ENCODE data around the gene NOTUM.

DNA sequence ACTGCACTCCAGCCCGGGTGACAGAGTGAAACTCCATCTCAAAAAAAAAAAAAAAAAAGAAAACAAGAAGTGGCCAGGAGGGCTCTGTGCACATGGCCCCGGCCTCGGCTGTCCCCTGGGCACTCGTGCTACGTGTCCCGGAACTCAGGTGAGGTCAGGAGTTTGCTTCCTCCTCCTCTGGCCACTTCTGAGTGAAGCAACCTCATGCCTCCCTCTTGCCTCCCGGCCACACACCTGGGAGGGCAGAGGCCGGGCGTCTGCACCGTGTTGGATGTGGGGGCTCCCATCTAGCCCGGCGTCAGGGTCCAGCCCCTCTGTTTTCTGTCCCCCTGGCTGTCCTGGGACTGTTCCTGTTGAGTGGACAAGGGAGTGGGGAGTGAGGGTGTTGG is 38.6 kb upstream of the NOTUM start:
- TF ChIP-seq POLR2A (IDR thresholded peaks at IDR 0.05): no peak
- TF ChIP-seq, protein P1, sequence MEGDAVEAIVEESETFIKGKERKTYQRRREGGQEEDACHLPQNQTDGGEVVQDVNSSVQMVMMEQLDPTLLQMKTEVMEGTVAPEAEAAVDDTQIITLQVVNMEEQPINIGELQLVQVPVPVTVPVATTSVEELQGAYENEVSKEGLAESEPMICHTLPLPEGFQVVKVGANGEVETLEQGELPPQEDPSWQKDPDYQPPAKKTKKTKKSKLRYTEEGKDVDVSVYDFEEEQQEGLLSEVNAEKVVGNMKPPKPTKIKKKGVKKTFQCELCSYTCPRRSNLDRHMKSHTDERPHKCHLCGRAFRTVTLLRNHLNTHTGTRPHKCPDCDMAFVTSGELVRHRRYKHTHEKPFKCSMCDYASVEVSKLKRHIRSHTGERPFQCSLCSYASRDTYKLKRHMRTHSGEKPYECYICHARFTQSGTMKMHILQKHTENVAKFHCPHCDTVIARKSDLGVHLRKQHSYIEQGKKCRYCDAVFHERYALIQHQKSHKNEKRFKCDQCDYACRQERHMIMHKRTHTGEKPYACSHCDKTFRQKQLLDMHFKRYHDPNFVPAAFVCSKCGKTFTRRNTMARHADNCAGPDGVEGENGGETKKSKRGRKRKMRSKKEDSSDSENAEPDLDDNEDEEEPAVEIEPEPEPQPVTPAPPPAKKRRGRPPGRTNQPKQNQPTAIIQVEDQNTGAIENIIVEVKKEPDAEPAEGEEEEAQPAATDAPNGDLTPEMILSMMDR (IDR thresholded peaks at IDR 0.05 in 4 of 5, conservative IDR thresholded peaks at IDR 0.05 in 1 of 5): no peak

Data from gastrocnemius medialis (tissue), 4 donors.